Neuron (in vitro differentiated cells): ENCODE results near the gene LAD1.

Experiments used
- H2AFZ ChIP-seq: one replicate; pipeline ENCODE4 v1.6.1; 2013; ENCODE audit warnings: low read depth, mild to moderate bottlenecking, inconsistent platforms, low read length, moderate library complexity
- H3K27me3 ChIP-seq: one replicate; pipeline ENCODE4 v1.6.1; 2013; ENCODE audit warnings: low read length; ENCODE audit not compliant: insufficient read depth
- H3K36me3 ChIP-seq: one replicate; pipeline ENCODE4 v1.6.1; 2013; ENCODE audit warnings: low read length; ENCODE audit not compliant: insufficient read depth
- H3K4me1 ChIP-seq: one replicate; pipeline ENCODE4 v1.6.1; 2013; ENCODE audit warnings: low read length; ENCODE audit not compliant: insufficient read depth
- H3K4me3 ChIP-seq: 2 replicates; pipeline ENCODE4 v1.5.1; 2013; ENCODE audit warnings: mild to moderate bottlenecking, low read length, moderate library complexity
- H3K9me3 ChIP-seq: one replicate; pipeline ENCODE4 v1.6.1; 2013; ENCODE audit warnings: low read length

The LAD1 gene

DNA sequence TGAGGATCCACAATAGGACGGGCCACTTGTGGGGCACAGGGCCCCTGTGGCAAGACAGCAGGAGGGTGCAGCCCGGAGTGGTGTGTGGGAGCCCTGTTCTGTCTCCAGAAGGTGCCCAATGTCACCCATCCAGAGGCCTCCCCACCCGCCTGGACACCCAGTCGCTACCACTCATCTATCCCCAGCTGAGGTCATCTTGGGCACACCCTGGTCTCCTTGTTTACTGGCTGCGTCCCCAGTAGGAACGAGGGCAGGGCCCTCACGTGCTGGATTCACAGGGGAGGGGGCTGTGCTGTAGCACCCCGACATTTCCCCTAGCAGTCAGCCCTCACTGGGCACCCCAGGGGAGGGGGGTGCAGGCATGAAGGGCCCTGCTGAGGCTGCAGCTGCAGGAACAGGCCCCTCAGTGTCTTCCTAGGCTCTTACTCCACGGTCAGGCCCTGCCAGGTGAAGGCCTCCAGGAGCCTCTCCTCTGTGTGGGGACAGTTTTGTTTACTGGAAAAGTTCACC is 19.3 kb downstream of the LAD1 start:
- Histone ChIP-seq H3K9me3 (no peaks in the 10 kb centered on the region), H3K4me1 (peaks cover 6% of the 10 kb centered on the region), H3K27me3 (no peaks in the 10 kb centered on the region), H3K4me3 (no peak overlapping the region), H3K36me3 (no peaks in the 10 kb centered on the region), H2AFZ (no peak overlapping the region)

- Histone ChIP-seq H3K9me3 (no peaks in the 10 kb centered on the region), H3K4me1 (peaks cover 6% of the 10 kb centered on the region), H2AFZ (no peak overlapping the region), H3K36me3 (no peaks in the 10 kb centered on the region), H3K27me3 (no peaks in the 10 kb centered on the region), H3K4me3 (no peak overlapping the region)
These were observed 20.3 kb downstream of the LAD1 start for GRCh38 chr1:201378804-201379203.

- H3K36me3 ChIP-seq: no peaks in the 10 kb centered on the region
- no peaks in the 10 kb centered on the region for H3K9me3 ChIP-seq
- H3K27me3 ChIP-seq: peaks cover 5% of the 10 kb centered on the region
- peaks cover 6% of the 10 kb centered on the region for H3K4me1 ChIP-seq
- no peak within 1 kb of the TSS for H2AFZ ChIP-seq
- H3K4me3 ChIP-seq: no peak within 1 kb of the TSS
These were observed 21.5 kb downstream of the LAD1 start, which contains the start of gene TNNT2 for GRCh38 chr1:201377611-201378092. TNNT2 (minus strand) TSS chr1:201377680; CDS start chr1:201373254, 4,426 bp downstream.

GRCh38 chr1:201376464-201377374 is 22.4 kb downstream of the LAD1 start:
- Histone ChIP-seq H3K4me3 (no peak overlapping the region), H3K9me3 (no peaks in the 10 kb centered on the region), H3K36me3 (no peaks in the 10 kb centered on the region), H2AFZ (no peak overlapping the region), H3K4me1 (peaks cover 6% of the 10 kb centered on the region), H3K27me3 (peaks cover 9% of the 10 kb centered on the region)

DNA sequence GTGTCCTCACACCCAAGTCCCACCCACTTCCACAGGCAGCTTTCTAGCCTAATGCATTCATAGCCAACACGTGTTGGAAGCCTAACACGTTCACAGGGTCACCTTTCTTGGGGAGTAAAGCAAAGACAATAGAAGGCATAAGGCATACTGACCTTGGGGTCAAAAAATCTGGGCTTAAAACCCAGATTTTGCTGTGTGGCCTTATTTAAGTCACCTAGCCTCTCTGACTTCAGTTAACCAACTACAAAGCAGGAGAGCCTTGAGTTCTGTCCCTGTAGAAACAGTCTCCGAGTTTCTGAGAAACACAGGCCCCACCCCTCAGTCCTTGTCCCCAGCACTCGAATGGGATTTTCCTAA is 23.0 kb downstream of the LAD1 start:
- Histone ChIP-seq H3K36me3 (no peaks in the 10 kb centered on the region), H3K9me3 (no peaks in the 10 kb centered on the region), H2AFZ (no peak overlapping the region), H3K4me1 (peaks cover 6% of the 10 kb centered on the region), H3K4me3 (no peak overlapping the region), H3K27me3 (peaks cover 13% of the 10 kb centered on the region)

- no peaks in the 10 kb centered on the region for H3K9me3 ChIP-seq
- H3K4me3 ChIP-seq: no peak overlapping the region
- no peak overlapping the region for H2AFZ ChIP-seq
- peaks cover 13% of the 10 kb centered on the region for H3K27me3 ChIP-seq
- H3K36me3 ChIP-seq: no peaks in the 10 kb centered on the region
- H3K4me1 ChIP-seq: peaks cover 6% of the 10 kb centered on the region
These were observed 24.0 kb downstream of the LAD1 start for GRCh38 chr1:201375169-201375568.

GRCh38 chr1:201374364-201374763 is 24.8 kb downstream of the LAD1 start:
- no peak overlapping the region for H3K4me3 ChIP-seq
- H2AFZ ChIP-seq: no peak overlapping the region
- H3K9me3 ChIP-seq: no peaks in the 10 kb centered on the region
- peaks cover 6% of the 10 kb centered on the region for H3K4me1 ChIP-seq
- H3K36me3 ChIP-seq: no peaks in the 10 kb centered on the region
- H3K27me3 ChIP-seq: peaks cover 13% of the 10 kb centered on the region

GRCh38 chr1:201371792-201372191 is 27.3 kb downstream of the LAD1 start:
- Histone ChIP-seq H3K4me1 (peaks cover 6% of the 10 kb centered on the region), H3K36me3 (no peaks in the 10 kb centered on the region)

GRCh38 chr1:201371276-201371675 is 27.8 kb downstream of the LAD1 start:
- H3K9me3 ChIP-seq: no peaks in the 10 kb centered on the region
- H3K27me3 ChIP-seq: peaks cover 20% of the 10 kb centered on the region
- H3K4me1 ChIP-seq: peaks cover under 1% of the 10 kb centered on the region
- H3K36me3 ChIP-seq: no peaks in the 10 kb centered on the region
- no peak overlapping the region for H3K4me3 ChIP-seq
- H2AFZ ChIP-seq: no peak overlapping the region

More at GRCh38 chr1:201371792-201372191, 27.3 kb downstream of the LAD1 start:
- Histone ChIP-seq H3K9me3 (no peaks in the 10 kb centered on the region), H3K4me3 (no peak overlapping the region), H3K27me3 (peaks cover 20% of the 10 kb centered on the region), H2AFZ (no peak overlapping the region)

- Histone ChIP-seq H3K27me3 (peaks cover 20% of the 10 kb centered on the region), H3K9me3 (no peaks in the 10 kb centered on the region), H3K36me3 (no peaks in the 10 kb centered on the region), H3K4me3 (no peak overlapping the region), H2AFZ (no peak overlapping the region), H3K4me1 (no peaks in the 10 kb centered on the region)
These were observed 28.6 kb downstream of the LAD1 start for GRCh38 chr1:201370500-201370899.

DNA sequence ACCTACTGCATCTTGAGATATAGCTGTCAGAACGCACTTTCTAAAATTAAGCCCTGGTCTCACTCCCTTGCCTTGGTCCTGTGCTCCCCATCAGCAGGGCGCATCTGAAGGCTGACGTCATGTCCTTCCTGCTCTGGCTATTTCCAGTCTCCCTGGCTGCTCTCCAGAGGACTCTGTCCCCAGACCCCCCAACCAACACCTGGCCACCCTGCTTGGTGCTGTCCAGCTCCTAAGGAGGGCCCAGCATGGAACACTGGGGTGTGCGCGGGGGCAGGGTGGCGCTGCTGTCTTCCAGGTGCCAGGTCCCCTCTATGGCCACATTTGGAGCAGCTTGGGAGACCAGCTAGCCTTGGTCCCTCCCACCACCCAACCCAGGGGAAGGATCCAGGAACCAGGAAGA is 29.9 kb downstream of the LAD1 start:
- no peaks in the 10 kb centered on the region for H3K9me3 ChIP-seq
- peaks cover 20% of the 10 kb centered on the region for H3K27me3 ChIP-seq
- no peaks in the 10 kb centered on the region for H3K36me3 ChIP-seq
- no peak overlapping the region for H3K4me3 ChIP-seq
- no peak overlapping the region for H2AFZ ChIP-seq
- no peaks in the 10 kb centered on the region for H3K4me1 ChIP-seq

GRCh38 chr1:201366696-201367095 is 32.4 kb downstream of the LAD1 start:
- Histone ChIP-seq H3K36me3 (no peaks in the 10 kb centered on the region), H3K9me3 (no peaks in the 10 kb centered on the region), H3K4me1 (no peaks in the 10 kb centered on the region), H3K27me3 (peaks cover 11% of the 10 kb centered on the region), H3K4me3 (no peak overlapping the region), H2AFZ (no peak overlapping the region)

DNA sequence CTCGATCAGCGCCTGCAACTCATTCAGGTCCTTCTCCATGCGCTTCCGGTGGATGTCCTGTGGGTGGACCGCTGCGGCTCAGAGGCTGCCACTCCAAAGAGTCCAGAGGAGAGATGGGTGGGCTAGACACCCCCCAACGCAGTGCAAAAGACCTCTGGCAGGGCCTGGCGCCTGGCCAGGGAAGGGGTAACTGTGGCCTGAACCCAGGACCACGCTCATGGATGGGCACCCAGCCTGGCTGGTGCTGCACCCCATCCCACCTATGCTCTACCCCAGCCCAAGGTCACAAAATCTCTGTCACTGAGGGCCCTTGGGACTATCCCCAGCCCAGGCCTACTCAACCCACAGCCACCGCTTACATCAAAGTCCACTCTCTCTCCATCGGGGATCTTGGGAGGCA is 33.9 kb downstream of the LAD1 start:
- no peak overlapping the region for H2AFZ ChIP-seq
- no peaks in the 10 kb centered on the region for H3K4me1 ChIP-seq
- no peaks in the 10 kb centered on the region for H3K36me3 ChIP-seq
- peaks cover 7% of the 10 kb centered on the region for H3K27me3 ChIP-seq
- H3K9me3 ChIP-seq: no peaks in the 10 kb centered on the region
- no peak overlapping the region for H3K4me3 ChIP-seq
